MM.1S (cell line): ENCODE measurements around the gene RMI2.

Source experiments
- DNase-seq: peaks from one replicate; pipeline ENCODE4 v3.0.0-alpha.2; 2015
- H2AFZ ChIP-seq: fragments of 300-600 bp; sonication (generic); 2 replicates; pipeline ENCODE4 v1.6.0; 2016; ENCODE audit warnings: antibody characterized with exemption, low read length
- H3F3A ChIP-seq: fragments of 300-600 bp; sonication (generic); 2 replicates; pipeline ENCODE4 v1.6.1; 2016; ENCODE audit warnings: mild to moderate bottlenecking, antibody characterized with exemption, low read length, moderate library complexity, mixed read lengths; ENCODE audit not compliant: insufficient read depth
- H3K27ac ChIP-seq: fragments of 300-600 bp; sonication (generic); 2 replicates; pipeline ENCODE4 v1.5.1; 2016; ENCODE audit warnings: mild to moderate bottlenecking, low read length
- H3K27me3 ChIP-seq: fragments of 300-600 bp; sonication (generic); replicated peaks from 2 replicates; pipeline ENCODE4 v1.6.0; 2016; ENCODE audit warnings: low read length; ENCODE audit not compliant: insufficient read depth
- H3K36me3 ChIP-seq: fragments of 300-600 bp; sonication (generic); replicated peaks from 2 replicates; pipeline ENCODE4 v1.6.1; 2016; ENCODE audit warnings: mild to moderate bottlenecking, low read length, mixed read lengths; ENCODE audit not compliant: insufficient read depth
- H3K4me1 ChIP-seq: fragments of 300-600 bp; sonication (generic); 2 replicates; pipeline ENCODE4 v1.6.1; 2016; ENCODE audit warnings: low read length, mixed read lengths
- H3K4me2 ChIP-seq: fragments of 300-600 bp; sonication (generic); 2 replicates; pipeline ENCODE4 v1.6.0; 2016; ENCODE audit warnings: low read depth, low read length
- H3K4me3 ChIP-seq: fragments of 300-600 bp; sonication (generic); 2 replicates; pipeline ENCODE4 v1.5.1; 2016; ENCODE audit warnings: low read length, mixed read lengths
- H3K79me2 ChIP-seq: fragments of 300-600 bp; sonication (generic); 2 replicates; pipeline ENCODE4 v1.6.1; 2016; ENCODE audit warnings: mixed run types, low read length, mixed read lengths
- H3K9ac ChIP-seq: fragments of 300-600 bp; sonication (generic); 2 replicates; pipeline ENCODE4 v1.6.1; 2016; ENCODE audit warnings: low read length, mixed read lengths
- H3K9me2 ChIP-seq: fragments of 300-600 bp; sonication (generic); replicated peaks from 2 replicates; pipeline ENCODE4 v1.6.1; 2016; ENCODE audit warnings: mild to moderate bottlenecking, low read length, mixed read lengths; ENCODE audit not compliant: insufficient read depth
- H3K9me3 ChIP-seq: fragments of 300-600 bp; sonication (generic); replicated peaks from 2 replicates; pipeline ENCODE4 v1.6.1; 2016; ENCODE audit warnings: mild to moderate bottlenecking, low read length, mixed read lengths; ENCODE audit not compliant: insufficient read depth
- H4K20me1 ChIP-seq: fragments of 300-600 bp; sonication (generic); 2 replicates; pipeline ENCODE4 v1.6.1; 2016; ENCODE audit warnings: mild to moderate bottlenecking, low read length, moderate library complexity, mixed read lengths; ENCODE audit not compliant: insufficient read depth
- CTCF ChIP-seq: fragments of 300-600 bp; sonication (generic); IDR thresholded peaks from 2 replicates; pipeline ENCODE4 v1.5.1; 2016; ENCODE audit warnings: antibody characterized with exemption, low read length, mixed read lengths
- EZH2 ChIP-seq: fragments of 300-600 bp; sonication (generic); optimal IDR thresholded peaks from 2 replicates; pipeline ENCODE3; 2017; ENCODE audit warnings: low read depth, mild to moderate bottlenecking, antibody characterized with exemption, low read length, mixed read lengths
- EZH2phosphoT487 ChIP-seq: fragments of 300-600 bp; sonication (generic); IDR thresholded peaks from 2 replicates; pipeline ENCODE4 v1.6.1; 2018; ENCODE audit warnings: antibody characterized with exemption, low read length

RMI2 gene

GRCh38 chr16:11312718-11313492 is 32.4 kb upstream of the RMI2 start:
- Histone ChIP-seq H3K79me2 (no peaks in the 10 kb centered on the region), H2AFZ (no peak overlapping the region; the same call in 1 of the 2 replicates), H4K20me1 (no peaks in the 10 kb centered on the region), H3K4me1 (peaks cover 46% of the 10 kb centered on the region), H3K27ac (peak overlapping the region; percentile 24; the same call in 1 of the 2 replicates), H3K36me3 (no peaks in the 10 kb centered on the region), H3K9me3 (no peaks in the 10 kb centered on the region), H3K4me3 (no peak overlapping the region), H3K9ac (no peak overlapping the region), H3K9me2 (no peaks in the 10 kb centered on the region), H3K4me2 (0 out of 2 replicates have a peak overlapping the region, but pooled peaks have one; percentile 4), H3K27me3 (no peaks in the 10 kb centered on the region), H3F3A (peaks cover 40% of the 10 kb centered on the region)
- no peak for TF ChIP-seq CTCF
- no peak for TF ChIP-seq EZH2
- TF ChIP-seq EZH2phosphoT487: no peak
- peak; percentile 52 for DNase-seq

- no peaks in the 10 kb centered on the region for H3K79me2 ChIP-seq
- H4K20me1 ChIP-seq: no peaks in the 10 kb centered on the region
- TF ChIP-seq EZH2: no peak
- no peak for TF ChIP-seq CTCF
- no peak for TF ChIP-seq EZH2phosphoT487
- H3K36me3 ChIP-seq: no peaks in the 10 kb centered on the region
- H3K4me2 ChIP-seq: no peak overlapping the region
- no peak overlapping the region for H3K27ac ChIP-seq
- H3K9me2 ChIP-seq: no peaks in the 10 kb centered on the region
- no peaks in the 10 kb centered on the region for H3K27me3 ChIP-seq
- peaks cover 38% of the 10 kb centered on the region for H3K4me1 ChIP-seq
- H2AFZ ChIP-seq: no peak overlapping the region
- H3K9me3 ChIP-seq: no peaks in the 10 kb centered on the region
- H3F3A ChIP-seq: peaks cover 34% of the 10 kb centered on the region
- no peak overlapping the region for H3K4me3 ChIP-seq
- H3K9ac ChIP-seq: no peak overlapping the region
- no peak for DNase-seq
Measured at GRCh38 chr16:11313493-11314308, 31.6 kb upstream of the RMI2 start.

- H3K27ac ChIP-seq: no peak overlapping the region
- H3K4me2 ChIP-seq: no peak overlapping the region
- no peak overlapping the region for H3K9ac ChIP-seq
Measured at GRCh38 chr16:11314309-11314894, 30.9 kb upstream of the RMI2 start.

More at GRCh38 chr16:11314309-11314894, 30.9 kb upstream of the RMI2 start:
- H3K27me3 ChIP-seq: no peaks in the 10 kb centered on the region
- H3K36me3 ChIP-seq: no peaks in the 10 kb centered on the region
- H3K9me2 ChIP-seq: no peaks in the 10 kb centered on the region
- peaks cover 31% of the 10 kb centered on the region for H3K4me1 ChIP-seq
- H3K4me3 ChIP-seq: no peak overlapping the region
- no peak for DNase-seq
- H3K9me3 ChIP-seq: no peaks in the 10 kb centered on the region
- H3K79me2 ChIP-seq: no peaks in the 10 kb centered on the region
- H4K20me1 ChIP-seq: no peaks in the 10 kb centered on the region
- H2AFZ ChIP-seq: no peak overlapping the region
- TF ChIP-seq EZH2: no peak
- TF ChIP-seq EZH2phosphoT487: no peak
- TF ChIP-seq CTCF: no peak
- H3F3A ChIP-seq: peaks cover 29% of the 10 kb centered on the region
